A549 (cell line): ENCODE data around the gene IRF8. TPM values are rescaled to one million over a fixed set of nuclear protein-coding genes. Genes with fewer than 3 reads are reported as not detected.

ENCODE experiments used
- ATAC-seq, 2 experiments: fragments of 200-7000 bp in 1 of 2; fragments of >200 bp in 1 of 2; cut with Nextera tagmentation in 1 of 2; cut with Tn5 transposase in 1 of 2; 3 replicates each; pipeline versions ENCODE4 v1.8.0 to v1.9.1; 2018 to 2020; ENCODE audit warnings: mild to moderate bottlenecking in 1 of 2, moderate library complexity in 1 of 2
- CTCF ChIA-PET: fragments of 300-600 bp; sonication (Branson Sonifier 250); formaldehyde crosslinking; extraction: SDS; loops from one replicate; lab custom pipeline; 2021; ENCODE audit warnings: antibody characterized with exemption, inconsistent platforms; lab: Yijun Ruan, JAX
- POLR2A ChIA-PET: fragments of 350-600 bp; formaldehyde crosslinking; extraction: SDS; loops from one replicate; lab custom pipeline; 2021; ENCODE audit warnings: antibody characterized with exemption, inconsistent platforms; lab: Yijun Ruan, JAX
- DNase-seq, 2 experiments: peaks; one replicate each; pipeline versions ENCODE4 v3.0.0 to v3.0.0-alpha.2; 2011 to 2016; ENCODE audit warnings: low read depth in 1 of 2, low spot score in 1 of 2
- FAIRE-seq: peaks from 2 replicates; lab custom pipeline; 2011; peaks lifted over from hg19 to GRCh38; lab: Jason Lieb, UNC
- H3K27ac ChIP-seq, 2 experiments: fragments of >200 bp; sonication (Bioruptor Twin); formaldehyde crosslinking; 3 replicates each; pipeline ENCODE4 v1.5.1; 2016 to 2017
- H3K4me1 ChIP-seq: fragments of >200 bp; sonication (Bioruptor Twin); formaldehyde crosslinking; 3 replicates; pipeline ENCODE4 v1.6.1; 2016
- H3K4me2 ChIP-seq: fragments of >200 bp; sonication (Bioruptor Twin); formaldehyde crosslinking; 3 replicates; pipeline ENCODE4 v1.6.1; 2016
- H3K4me3 ChIP-seq: fragments of >200 bp; sonication (Bioruptor Twin); formaldehyde crosslinking; 3 replicates; pipeline ENCODE4 v1.5.1; 2016
- H3K9me3 ChIP-seq: fragments of >200 bp; sonication (Bioruptor Twin); formaldehyde crosslinking; 3 replicates; pipeline ENCODE4 v1.6.1; 2016
- CBX2 ChIP-seq: fragments of 200-600 bp; sonication (generic); IDR thresholded peaks from 2 replicates; pipeline ENCODE4 v1.6.1; 2016; ENCODE audit warnings: low read depth, mild to moderate bottlenecking, borderline replicate concordance
- ESRRA ChIP-seq: fragments of 150-350 bp; IDR thresholded peaks from 2 replicates; pipeline ENCODE4 v1.6.1; 2014; ENCODE audit warnings: mild to moderate bottlenecking, low read length, borderline replicate concordance
- FOSB ChIP-seq: fragments of 250-450 bp; sonication (Bioruptor Pico); IDR thresholded peaks from 2 replicates; pipeline ENCODE4 v1.5.0; 2020; ENCODE audit warnings: mild to moderate bottlenecking, moderate library complexity
- FOSL2 ChIP-seq, 2 experiments: fragments of 450-650 bp in 1 of 2; fragments of >200 bp in 1 of 2; sonication (Bioruptor Twin) in 1 of 2; formaldehyde crosslinking; IDR thresholded peaks; 2 replicates each; pipeline versions ENCODE4 v1.5.0 to v1.6.1; 2016 to 2020; ENCODE audit warnings: mild to moderate bottlenecking in 1 of 2, moderate library complexity in 1 of 2
- GATA3 ChIP-seq: IDR thresholded peaks from 2 replicates; pipeline ENCODE4 v1.6.1; 2012; ENCODE audit warnings: borderline replicate concordance
- HOXB13 ChIP-seq: fragments of 250-450 bp; sonication (Bioruptor Pico); IDR thresholded peaks from 2 replicates; pipeline ENCODE4 v1.5.0; 2020; ENCODE audit warnings: low read depth, mild to moderate bottlenecking, moderate library complexity
- JUNB ChIP-seq: fragments of >200 bp; sonication (Bioruptor Twin); formaldehyde crosslinking; IDR thresholded peaks from 2 replicates; pipeline ENCODE4 v1.6.1; 2016
- PHF8 ChIP-seq: fragments of 200-600 bp; sonication (generic); IDR thresholded peaks from 2 replicates; pipeline ENCODE4 v1.6.1; 2016; ENCODE audit warnings: low read depth, mild to moderate bottlenecking, antibody characterized with exemption, moderate library complexity, borderline replicate concordance
- POLR2AphosphoS2 ChIP-seq: conservative IDR thresholded peaks from 2 replicates; pipeline ENCODE4 v1.6.1; 2012; ENCODE audit warnings: low read length, improper control_type of control experiment, inconsistent platforms
- RAD21 ChIP-seq, 2 experiments: fragments of >200 bp in 1 of 2; sonication (Bioruptor Twin) in 1 of 2; formaldehyde crosslinking in 1 of 2; IDR thresholded peaks in 1 of 2; conservative IDR thresholded peaks in 1 of 2; 2 replicates in 1 of 2; 3 replicates in 1 of 2; pipeline ENCODE4 v1.6.1; 2012 to 2018; ENCODE audit warnings: inconsistent platforms in 1 of 2
- RCOR1 ChIP-seq: fragments of 150-350 bp; IDR thresholded peaks from 2 replicates; pipeline ENCODE4 v1.6.1; 2014; ENCODE audit warnings: antibody characterized with exemption, low read length, low read depth
- SREBF2 ChIP-seq: fragments of 450-650 bp; IDR thresholded peaks from 2 replicates; pipeline ENCODE4 v1.6.1; 2014; ENCODE audit warnings: mild to moderate bottlenecking, moderate library complexity
- TP53 ChIP-seq: fragments of 250-450 bp; sonication (Bioruptor Pico); IDR thresholded peaks from 2 replicates; pipeline ENCODE4 v1.5.0; 2021; ENCODE audit warnings: mild to moderate bottlenecking, moderate library complexity
- ZNF302 ChIP-seq: fragments of 250-450 bp; sonication (Bioruptor Pico); IDR thresholded peaks from 2 replicates; pipeline ENCODE4 v1.9.0; 2021; ENCODE audit warnings: inconsistent platforms, mild to moderate bottlenecking, moderate library complexity
- ZSCAN20 ChIP-seq: fragments of 250-450 bp; sonication (Bioruptor Pico); IDR thresholded peaks from 2 replicates; pipeline ENCODE4 v1.8.0; 2022; ENCODE audit warnings: mild to moderate bottlenecking, moderate library complexity
- WGBS: methylation state at CpG from one replicate; pipeline ENCODE4 v1.1.6; 2017; ENCODE audit errors: missing lambda C conversion rate; 5-methylcytosine and 5-hydroxymethylcytosine counted together
- polyA plus RNA-seq, 4 experiments: library from polyadenylated mRNA; depleted of rRNA in 3 of 4; stranded (reverse); fragments of >200 nt; fragmentation: RNase III in 1 of 4; extraction: RNeasy Plus Mini Kit Qiagen cat#74134 plus additional on column Dnase treatment in 1 of 4; gene quantifications; 2 replicates in 3 of 4; 3 replicates in 1 of 4; pipeline ENCODE4 v1.2.3, GENCODE V29; 2011 to 2017
- TF ChIP-seq, protein P1 (sequence below): fragments of 200-600 bp; sonication (generic); IDR thresholded peaks from 2 replicates; pipeline ENCODE4 v1.6.1; 2016; ENCODE audit warnings: antibody characterized with exemption, mild to moderate bottlenecking, moderate library complexity
- TF ChIP-seq, protein P2 (sequence below): IDR thresholded peaks from 2 replicates; pipeline ENCODE4 v1.6.1; 2012; ENCODE audit warnings: low read depth, borderline replicate concordance
- TF ChIP-seq, protein P3 (sequence below): fragments of 250-450 bp; sonication (Bioruptor Pico); IDR thresholded peaks from 2 replicates; pipeline ENCODE4 v1.5.0; 2021; ENCODE audit warnings: mild to moderate bottlenecking, moderate library complexity, borderline replicate concordance
- TF ChIP-seq, protein P4 (sequence below): fragments of >200 bp; sonication (Bioruptor Twin); formaldehyde crosslinking; IDR thresholded peaks from 3 replicates; pipeline ENCODE4 v1.6.1; 2016
- TF ChIP-seq, protein P5 (sequence below): IDR thresholded peaks from 2 replicates; pipeline ENCODE4 v1.6.1; 2012
- TF ChIP-seq, protein P6 (sequence below): fragments of >200 bp; sonication (Bioruptor Twin); formaldehyde crosslinking; IDR thresholded peaks from 3 replicates; pipeline ENCODE4 v1.5.1; 2016

The IRF8 gene
- polyA plus RNA-seq, 2 of the 4 experiments (the other 2 are of a cell fraction), result 0.16 to 0.18 TPM

DNA sequence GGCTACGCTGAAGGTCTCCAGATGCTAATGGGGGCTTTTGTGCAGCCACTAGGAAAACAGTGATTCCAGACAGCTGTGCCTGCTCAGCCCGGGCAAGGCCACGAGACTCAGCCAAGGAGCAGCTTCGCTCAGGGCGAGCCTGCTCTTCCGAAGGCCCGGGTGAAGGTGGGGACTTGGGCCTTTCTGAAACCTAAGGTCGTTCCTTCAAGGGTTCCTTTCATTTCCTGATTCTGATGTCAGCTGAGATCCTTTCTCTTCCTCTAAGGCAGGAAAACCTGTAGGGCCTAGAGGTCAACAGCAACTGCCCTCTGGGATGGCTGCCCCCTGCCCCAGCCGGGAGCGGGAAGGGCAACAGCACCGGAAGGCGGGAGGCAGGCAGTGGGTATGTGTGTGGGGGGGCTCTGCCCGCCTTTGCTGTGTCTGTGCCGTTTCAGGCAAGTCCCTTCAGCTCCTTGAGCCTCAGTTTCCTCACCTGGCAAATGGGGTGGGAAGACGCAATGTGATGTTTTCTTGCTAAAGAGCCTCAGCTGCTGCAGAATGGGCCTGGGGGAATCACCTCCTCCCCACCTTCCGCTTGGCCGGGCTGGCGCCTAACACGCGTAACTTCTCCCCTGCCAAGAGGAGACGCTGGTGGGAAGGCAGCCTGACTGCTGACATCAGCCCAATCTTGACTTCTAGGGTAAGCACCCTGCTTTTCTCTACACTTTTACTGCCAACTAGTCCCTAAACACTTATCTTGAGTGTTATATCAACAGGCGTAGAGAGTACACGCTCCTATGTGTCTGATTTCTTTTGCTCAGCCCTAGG, 32.8 kb downstream of the IRF8 start:
- H3K4me2 ChIP-seq, result no peak overlapping the region
- 74% methylated on average over 23 of the region's 23 CpGs for WGBS
- H3K9me3 ChIP-seq, result no peaks in the 10 kb centered on the region
- H3K4me1 ChIP-seq, result no peaks in the 10 kb centered on the region
- POLR2A ChIA-PET, result no interaction called here
- no peak for DNase-seq
- CTCF ChIA-PET, result interaction anchor here (1.0 to 2.5 kb wide), 2 partner anchors 49 to 110 kb away, joined by 3 to 9 read pairs; no protein-coding TSS in a partner anchor
- FAIRE-seq, result no peak
- no peak overlapping the region for H3K27ac ChIP-seq
- no peak for ATAC-seq
- TF ChIP-seq POLR2AphosphoS2 (no peak), PHF8 (no peak), ZNF302 (CRISPR knock-in tag) (no peak), FOSB (no peak), ZSCAN20 (no peak), TP53 (CRISPR knock-in tag) (no peak), CBX2 (no peak), JUNB (no peak), FOSL2 (IDR thresholded peaks at IDR 0.05) (no peak), FOSL2 (CRISPR knock-in tag; IDR thresholded peaks at IDR 0.05) (no peak)
- TF ChIP-seq, protein P1, sequence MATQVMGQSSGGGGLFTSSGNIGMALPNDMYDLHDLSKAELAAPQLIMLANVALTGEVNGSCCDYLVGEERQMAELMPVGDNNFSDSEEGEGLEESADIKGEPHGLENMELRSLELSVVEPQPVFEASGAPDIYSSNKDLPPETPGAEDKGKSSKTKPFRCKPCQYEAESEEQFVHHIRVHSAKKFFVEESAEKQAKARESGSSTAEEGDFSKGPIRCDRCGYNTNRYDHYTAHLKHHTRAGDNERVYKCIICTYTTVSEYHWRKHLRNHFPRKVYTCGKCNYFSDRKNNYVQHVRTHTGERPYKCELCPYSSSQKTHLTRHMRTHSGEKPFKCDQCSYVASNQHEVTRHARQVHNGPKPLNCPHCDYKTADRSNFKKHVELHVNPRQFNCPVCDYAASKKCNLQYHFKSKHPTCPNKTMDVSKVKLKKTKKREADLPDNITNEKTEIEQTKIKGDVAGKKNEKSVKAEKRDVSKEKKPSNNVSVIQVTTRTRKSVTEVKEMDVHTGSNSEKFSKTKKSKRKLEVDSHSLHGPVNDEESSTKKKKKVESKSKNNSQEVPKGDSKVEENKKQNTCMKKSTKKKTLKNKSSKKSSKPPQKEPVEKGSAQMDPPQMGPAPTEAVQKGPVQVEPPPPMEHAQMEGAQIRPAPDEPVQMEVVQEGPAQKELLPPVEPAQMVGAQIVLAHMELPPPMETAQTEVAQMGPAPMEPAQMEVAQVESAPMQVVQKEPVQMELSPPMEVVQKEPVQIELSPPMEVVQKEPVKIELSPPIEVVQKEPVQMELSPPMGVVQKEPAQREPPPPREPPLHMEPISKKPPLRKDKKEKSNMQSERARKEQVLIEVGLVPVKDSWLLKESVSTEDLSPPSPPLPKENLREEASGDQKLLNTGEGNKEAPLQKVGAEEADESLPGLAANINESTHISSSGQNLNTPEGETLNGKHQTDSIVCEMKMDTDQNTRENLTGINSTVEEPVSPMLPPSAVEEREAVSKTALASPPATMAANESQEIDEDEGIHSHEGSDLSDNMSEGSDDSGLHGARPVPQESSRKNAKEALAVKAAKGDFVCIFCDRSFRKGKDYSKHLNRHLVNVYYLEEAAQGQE, result no peak
- TF ChIP-seq, protein P2, sequence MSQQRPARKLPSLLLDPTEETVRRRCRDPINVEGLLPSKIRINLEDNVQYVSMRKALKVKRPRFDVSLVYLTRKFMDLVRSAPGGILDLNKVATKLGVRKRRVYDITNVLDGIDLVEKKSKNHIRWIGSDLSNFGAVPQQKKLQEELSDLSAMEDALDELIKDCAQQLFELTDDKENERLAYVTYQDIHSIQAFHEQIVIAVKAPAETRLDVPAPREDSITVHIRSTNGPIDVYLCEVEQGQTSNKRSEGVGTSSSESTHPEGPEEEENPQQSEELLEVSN, result no peak
- TF ChIP-seq, protein P3, sequence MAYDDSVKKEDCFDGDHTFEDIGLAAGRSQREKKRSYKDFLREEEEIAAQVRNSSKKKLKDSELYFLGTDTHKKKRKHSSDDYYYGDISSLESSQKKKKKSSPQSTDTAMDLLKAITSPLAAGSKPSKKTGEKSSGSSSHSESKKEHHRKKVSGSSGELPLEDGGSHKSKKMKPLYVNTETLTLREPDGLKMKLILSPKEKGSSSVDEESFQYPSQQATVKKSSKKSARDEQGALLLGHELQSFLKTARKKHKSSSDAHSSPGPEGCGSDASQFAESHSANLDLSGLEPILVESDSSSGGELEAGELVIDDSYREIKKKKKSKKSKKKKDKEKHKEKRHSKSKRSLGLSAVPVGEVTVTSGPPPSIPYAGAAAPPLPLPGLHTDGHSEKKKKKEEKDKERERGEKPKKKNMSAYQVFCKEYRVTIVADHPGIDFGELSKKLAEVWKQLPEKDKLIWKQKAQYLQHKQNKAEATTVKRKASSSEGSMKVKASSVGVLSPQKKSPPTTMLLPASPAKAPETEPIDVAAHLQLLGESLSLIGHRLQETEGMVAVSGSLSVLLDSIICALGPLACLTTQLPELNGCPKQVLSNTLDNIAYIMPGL (CRISPR knock-in tag), result no peak
- TF ChIP-seq, protein P4, sequence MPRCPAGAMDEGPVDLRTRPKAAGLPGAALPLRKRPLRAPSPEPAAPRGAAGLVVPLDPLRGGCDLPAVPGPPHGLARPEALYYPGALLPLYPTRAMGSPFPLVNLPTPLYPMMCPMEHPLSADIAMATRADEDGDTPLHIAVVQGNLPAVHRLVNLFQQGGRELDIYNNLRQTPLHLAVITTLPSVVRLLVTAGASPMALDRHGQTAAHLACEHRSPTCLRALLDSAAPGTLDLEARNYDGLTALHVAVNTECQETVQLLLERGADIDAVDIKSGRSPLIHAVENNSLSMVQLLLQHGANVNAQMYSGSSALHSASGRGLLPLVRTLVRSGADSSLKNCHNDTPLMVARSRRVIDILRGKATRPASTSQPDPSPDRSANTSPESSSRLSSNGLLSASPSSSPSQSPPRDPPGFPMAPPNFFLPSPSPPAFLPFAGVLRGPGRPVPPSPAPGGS, result no peak
- H3K4me3 ChIP-seq, result no peak overlapping the region

DNA sequence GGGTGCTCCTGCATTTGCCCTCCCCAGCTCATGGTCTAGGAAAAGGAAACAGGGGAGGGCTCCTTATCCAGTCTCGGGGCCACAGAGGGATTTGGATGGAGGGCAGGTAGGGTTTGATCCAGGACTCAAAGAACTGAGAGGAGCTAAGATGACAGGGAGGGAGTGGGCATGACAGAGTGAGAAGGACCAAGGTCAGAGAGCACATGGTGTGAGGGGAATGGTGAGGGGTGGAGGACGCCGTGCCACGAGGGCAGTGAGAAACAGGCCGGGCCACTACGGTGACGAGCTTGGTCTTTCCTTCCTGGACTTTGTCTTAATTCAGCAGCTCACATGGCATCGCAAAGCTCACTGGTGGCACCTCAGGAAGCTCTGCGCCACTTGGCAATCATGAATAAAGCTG, 35.2 kb downstream of the IRF8 start:
- POLR2A ChIA-PET, result no interaction called here
- FAIRE-seq (no peak), ATAC-seq (no peak), DNase-seq (no peak)
- WGBS, result 56% methylated on average over 9 of the region's 9 CpGs
- Histone ChIP-seq H3K27ac (no peak overlapping the region), H3K4me3 (no peak overlapping the region), H3K4me2 (no peak overlapping the region), H3K4me1 (no peaks in the 10 kb centered on the region), H3K9me3 (no peaks in the 10 kb centered on the region; the same call in 1 of the 3 replicates)
- CTCF ChIA-PET, result interaction anchor here (1.1 to 1.6 kb wide), 4 partner anchors 10 to 113 kb away, joined by 4 to 7 read pairs (median 6); no protein-coding TSS in a partner anchor
- TF ChIP-seq HOXB13 (CRISPR knock-in tag), result no peak
- no peak for TF ChIP-seq GATA3
- TF ChIP-seq RCOR1, result no peak
- TF ChIP-seq, protein P5, sequence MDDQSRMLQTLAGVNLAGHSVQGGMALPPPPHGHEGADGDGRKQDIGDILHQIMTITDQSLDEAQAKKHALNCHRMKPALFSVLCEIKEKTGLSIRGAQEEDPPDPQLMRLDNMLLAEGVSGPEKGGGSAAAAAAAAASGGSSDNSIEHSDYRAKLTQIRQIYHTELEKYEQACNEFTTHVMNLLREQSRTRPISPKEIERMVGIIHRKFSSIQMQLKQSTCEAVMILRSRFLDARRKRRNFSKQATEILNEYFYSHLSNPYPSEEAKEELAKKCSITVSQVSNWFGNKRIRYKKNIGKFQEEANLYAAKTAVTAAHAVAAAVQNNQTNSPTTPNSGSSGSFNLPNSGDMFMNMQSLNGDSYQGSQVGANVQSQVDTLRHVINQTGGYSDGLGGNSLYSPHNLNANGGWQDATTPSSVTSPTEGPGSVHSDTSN, result no peak
- no peak for TF ChIP-seq RAD21 (conservative IDR thresholded peaks at IDR 0.05 in 1 of 2, IDR thresholded peaks at IDR 0.05 in 1 of 2)
- TF ChIP-seq, protein P6, sequence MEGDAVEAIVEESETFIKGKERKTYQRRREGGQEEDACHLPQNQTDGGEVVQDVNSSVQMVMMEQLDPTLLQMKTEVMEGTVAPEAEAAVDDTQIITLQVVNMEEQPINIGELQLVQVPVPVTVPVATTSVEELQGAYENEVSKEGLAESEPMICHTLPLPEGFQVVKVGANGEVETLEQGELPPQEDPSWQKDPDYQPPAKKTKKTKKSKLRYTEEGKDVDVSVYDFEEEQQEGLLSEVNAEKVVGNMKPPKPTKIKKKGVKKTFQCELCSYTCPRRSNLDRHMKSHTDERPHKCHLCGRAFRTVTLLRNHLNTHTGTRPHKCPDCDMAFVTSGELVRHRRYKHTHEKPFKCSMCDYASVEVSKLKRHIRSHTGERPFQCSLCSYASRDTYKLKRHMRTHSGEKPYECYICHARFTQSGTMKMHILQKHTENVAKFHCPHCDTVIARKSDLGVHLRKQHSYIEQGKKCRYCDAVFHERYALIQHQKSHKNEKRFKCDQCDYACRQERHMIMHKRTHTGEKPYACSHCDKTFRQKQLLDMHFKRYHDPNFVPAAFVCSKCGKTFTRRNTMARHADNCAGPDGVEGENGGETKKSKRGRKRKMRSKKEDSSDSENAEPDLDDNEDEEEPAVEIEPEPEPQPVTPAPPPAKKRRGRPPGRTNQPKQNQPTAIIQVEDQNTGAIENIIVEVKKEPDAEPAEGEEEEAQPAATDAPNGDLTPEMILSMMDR, result no peak
- no peak for TF ChIP-seq ESRRA
- TF ChIP-seq SREBF2, result no peak
